Left lung (tissue), 10 donors: Measurements from ENCODE around the gene SLC25A26. TPM values are rescaled to one million over a fixed set of nuclear protein-coding genes. Genes with fewer than 3 reads are reported as not detected.

ENCODE experiments used
- ATAC-seq: fragments of 200-7000 bp; cut with Tn5 transposase; one replicate; pipeline ENCODE4 v1.9.1; 2020; ENCODE audit warnings: moderate library complexity
- DNase-seq, 4 donors: peaks; one replicate each; pipeline ENCODE4 v3.0.0-alpha.2; 2013 to 2020
- H3K27ac ChIP-seq, 2 donors: fragments of 200-600 bp; sonication (generic) in 1 of 2; one replicate each; pipeline versions ENCODE4 v1.5.0 to v1.8.0; 2020 to 2021
- H3K27me3 ChIP-seq, 2 donors: fragments of 200-600 bp; sonication (generic) in 1 of 2; one replicate each; pipeline versions ENCODE4 v1.5.0 to v1.8.0; 2020 to 2021
- H3K36me3 ChIP-seq, 2 donors: fragments of 200-600 bp; sonication (generic) in 1 of 2; one replicate each; pipeline versions ENCODE4 v1.5.0 to v1.8.0; 2020 to 2021
- H3K4me1 ChIP-seq, 2 donors: fragments of 200-600 bp; one replicate each; pipeline ENCODE4 v1.8.0; 2021
- H3K4me3 ChIP-seq, 2 donors: fragments of 200-600 bp; sonication (generic) in 1 of 2; one replicate each; pipeline versions ENCODE4 v1.5.0 to v1.8.0; 2020 to 2021; ENCODE audit warnings: mild to moderate bottlenecking in 1 of 2
- H3K9me3 ChIP-seq, 2 donors: fragments of 200-600 bp; sonication (generic) in 1 of 2; one replicate each; pipeline versions ENCODE4 v1.5.0 to v1.8.0; 2020 to 2021
- intact Hi-C, 2 donors: fragments of 100-400 bp; cut with DNase I; formaldehyde crosslinking; loops; one replicate each; pipeline versions ENCODE4 v1.11.2 to v1.14.2; 2022
- polyA plus RNA-seq, 6 donors: library from polyadenylated mRNA; unstranded; fragments of 120-200 nt; gene quantifications; one replicate each; pipeline ENCODE4 v1.2.1, GENCODE V29; 2013; ENCODE audit not compliant: insufficient read length in 6 of 6
- total RNA-seq, 2 donors: library from RNA; stranded (reverse); fragmentation: NEBNext Ultra II Directional; extraction: Animal tissue kit (Norgen Biotek cat#: 25700); gene quantifications; one replicate each; pipeline ENCODE4 v1.2.1, GENCODE V29; 2021
- TF ChIP-seq, protein P1 (sequence below), 2 donors: fragments of 200-600 bp; sonication (generic) in 1 of 2; IDR thresholded peaks; one replicate each; pipeline versions ENCODE4 v1.5.0 to v1.8.0; 2021; ENCODE audit warnings: antibody characterized with exemption in 2 of 2
- donor health status: DM: no; HTN: yes; CAD: no.
- donor health status: DM: no; HTN: no; CAD: no.

Gene SLC25A26
- total and polyA plus RNA-seq, 8 donors: 14.2 to 26.2 (median 22.4) TPM

DNA sequence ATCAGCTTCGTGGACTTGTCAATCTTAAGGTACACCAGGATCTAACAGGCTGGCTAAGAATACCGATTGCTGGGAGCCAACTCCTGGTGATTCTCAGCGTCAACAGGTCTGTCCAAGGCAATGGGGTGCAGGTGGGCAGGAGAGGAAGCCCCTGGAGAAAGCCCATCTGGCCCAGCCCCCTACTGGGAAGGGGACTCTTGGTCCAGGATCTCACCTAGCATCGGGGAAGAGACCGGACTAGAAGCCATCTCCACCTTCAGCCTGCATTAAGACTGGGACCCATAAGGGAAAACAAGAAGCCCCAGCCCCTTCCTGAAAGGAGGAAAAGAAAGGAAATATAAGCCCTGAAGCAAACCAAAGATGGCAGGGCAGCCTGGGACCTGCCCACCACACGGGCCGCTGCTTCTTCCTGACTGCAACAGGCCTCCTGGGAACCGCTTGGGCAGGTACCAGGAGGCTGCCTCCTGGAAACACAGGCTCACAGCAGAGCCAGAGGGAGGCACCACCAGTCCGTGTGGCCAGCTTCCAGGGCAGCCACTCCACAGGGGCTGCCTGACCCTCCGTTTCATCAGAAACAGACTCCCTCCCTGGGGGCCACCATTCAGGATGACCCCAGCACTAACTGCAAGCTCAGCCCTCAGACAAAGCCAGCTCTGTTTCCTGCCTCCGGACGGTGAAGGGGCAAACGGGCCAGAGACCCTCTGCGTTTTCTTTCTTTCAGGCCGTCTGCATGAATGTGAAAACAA is 179.8 kb downstream of the SLC25A26 start:
- Histone ChIP-seq H3K4me1 (no peaks in the 10 kb centered on the region), H3K9me3 (no peaks in the 10 kb centered on the region), H3K27me3 (no peaks in the 10 kb centered on the region), H3K27ac (no peak overlapping the region), H3K36me3 (peaks cover 0 to 58% of the 10 kb centered on the region in 2 donors), H3K4me3 (no peak overlapping the region)
- TF ChIP-seq, protein P1, sequence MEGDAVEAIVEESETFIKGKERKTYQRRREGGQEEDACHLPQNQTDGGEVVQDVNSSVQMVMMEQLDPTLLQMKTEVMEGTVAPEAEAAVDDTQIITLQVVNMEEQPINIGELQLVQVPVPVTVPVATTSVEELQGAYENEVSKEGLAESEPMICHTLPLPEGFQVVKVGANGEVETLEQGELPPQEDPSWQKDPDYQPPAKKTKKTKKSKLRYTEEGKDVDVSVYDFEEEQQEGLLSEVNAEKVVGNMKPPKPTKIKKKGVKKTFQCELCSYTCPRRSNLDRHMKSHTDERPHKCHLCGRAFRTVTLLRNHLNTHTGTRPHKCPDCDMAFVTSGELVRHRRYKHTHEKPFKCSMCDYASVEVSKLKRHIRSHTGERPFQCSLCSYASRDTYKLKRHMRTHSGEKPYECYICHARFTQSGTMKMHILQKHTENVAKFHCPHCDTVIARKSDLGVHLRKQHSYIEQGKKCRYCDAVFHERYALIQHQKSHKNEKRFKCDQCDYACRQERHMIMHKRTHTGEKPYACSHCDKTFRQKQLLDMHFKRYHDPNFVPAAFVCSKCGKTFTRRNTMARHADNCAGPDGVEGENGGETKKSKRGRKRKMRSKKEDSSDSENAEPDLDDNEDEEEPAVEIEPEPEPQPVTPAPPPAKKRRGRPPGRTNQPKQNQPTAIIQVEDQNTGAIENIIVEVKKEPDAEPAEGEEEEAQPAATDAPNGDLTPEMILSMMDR (IDR thresholded peaks at IDR 0.05): no peak
- no peak for ATAC-seq
- DNase-seq: peak in 1 of 4 donors; percentile 33
- intact Hi-C loops: loop anchor here in 1 of 2 donors (10.0 kb wide), 1 partner anchor 414 kb away; no protein-coding TSS in a partner anchor

DNA sequence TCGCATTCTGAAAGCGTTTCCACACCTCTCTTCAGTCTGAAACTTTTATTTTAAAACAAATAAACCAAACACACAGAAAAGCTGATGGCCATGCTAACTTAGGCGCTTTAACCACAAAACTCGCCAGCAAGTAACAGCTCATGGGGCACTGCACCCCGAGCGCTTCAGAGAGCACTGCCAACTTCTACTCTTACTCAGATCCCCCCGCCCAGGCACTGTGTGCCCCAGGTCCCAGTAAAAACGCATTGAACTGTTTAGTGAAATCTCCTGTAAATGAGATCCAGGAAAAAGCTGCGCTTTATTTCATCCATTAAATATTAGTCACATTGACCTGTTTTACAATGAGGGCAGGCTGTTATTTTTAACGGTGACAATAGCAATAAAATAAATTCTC is 180.4 kb downstream of the SLC25A26 start:
- ATAC-seq (no peak), DNase-seq (peak in 1 of 4 donors; percentile 34)
- Histone ChIP-seq H3K27ac (no peak overlapping the region), H3K4me3 (no peak overlapping the region), H3K36me3 (peaks cover 0 to 58% of the 10 kb centered on the region in 2 donors), H3K9me3 (no peaks in the 10 kb centered on the region), H3K4me1 (no peaks in the 10 kb centered on the region), H3K27me3 (no peaks in the 10 kb centered on the region)
- TF ChIP-seq, protein P1 (IDR thresholded peaks at IDR 0.05): no peak
- intact Hi-C loops: loop anchor here in 1 of 2 donors (10.0 kb wide), 1 partner anchor 414 kb away; no protein-coding TSS in a partner anchor

GRCh38 chr3:66401675-66402491 is 181.1 kb downstream of the SLC25A26 start:
- intact Hi-C loops: loop anchor here in 1 of 2 donors (10.0 kb wide), 1 partner anchor 413 kb away; no protein-coding TSS in a partner anchor
- Histone ChIP-seq H3K27ac (no peak overlapping the region), H3K9me3 (no peaks in the 10 kb centered on the region), H3K36me3 (peaks cover 0 to 58% of the 10 kb centered on the region in 2 donors), H3K4me1 (no peaks in the 10 kb centered on the region), H3K27me3 (no peaks in the 10 kb centered on the region), H3K4me3 (no peak overlapping the region)
- ATAC-seq: no peak
- peak in 1 of 4 donors; percentile 46 for DNase-seq
- TF ChIP-seq, protein P1 (IDR thresholded peaks at IDR 0.05): no peak

- ATAC-seq (peak; percentile 20), DNase-seq (peak in 1 of 4 donors; percentile 42)
- Histone ChIP-seq H3K27ac (no peak overlapping the region), H3K4me1 (no peaks in the 10 kb centered on the region), H3K9me3 (no peaks in the 10 kb centered on the region), H3K4me3 (no peak overlapping the region), H3K36me3 (peaks cover 0 to 64% of the 10 kb centered on the region in 2 donors), H3K27me3 (no peaks in the 10 kb centered on the region)
- TF ChIP-seq, protein P1 (IDR thresholded peaks at IDR 0.05): no peak
- intact Hi-C loops: loop anchor here in 1 of 2 donors (10.0 kb wide), 1 partner anchor 412 kb away; no protein-coding TSS in a partner anchor
Measured at GRCh38 chr3:66402596-66403290, 181.9 kb downstream of the SLC25A26 start.
